GM18909 (cell line): ENCODE results near the gene TRIM46.
A peak's percentile ranks its signal among the peaks of the same experiment; 100 is the strongest.
"Not testable (repeated sequence)": the region's sequence is repeated elsewhere in the genome, so short reads cannot be mapped to it uniquely, and the experiment has no call there.

Experiments used
- ATAC-seq: cut with Tn5 transposase; IDR thresholded peaks from one replicate; pipeline ENCODE4 v1.9.1; 2021; ENCODE audit warnings: mild to moderate bottlenecking; ENCODE audit not compliant: unreplicated experiment, poor library complexity

TRIM46 gene

DNA sequence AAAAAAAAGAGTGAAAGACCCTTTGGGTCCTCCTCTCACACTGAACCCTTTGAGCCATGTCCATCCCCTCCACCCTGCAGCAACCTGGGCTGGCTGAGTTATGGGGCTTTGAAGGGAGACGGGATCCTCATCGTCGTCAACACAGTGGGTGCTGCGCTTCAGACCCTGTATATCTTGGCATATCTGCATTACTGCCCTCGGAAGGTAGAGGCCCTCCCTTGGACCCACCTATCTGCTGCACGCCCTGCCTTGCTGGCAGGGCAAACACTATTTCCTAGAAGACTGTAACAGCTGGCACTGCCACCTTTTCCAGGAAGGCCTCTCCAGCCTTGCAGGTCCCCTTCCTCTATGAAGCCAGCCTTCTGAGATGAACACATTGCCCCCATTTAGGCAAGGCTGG is 36.9 kb upstream of the TRIM46 start:
- no peak for ATAC-seq

DNA sequence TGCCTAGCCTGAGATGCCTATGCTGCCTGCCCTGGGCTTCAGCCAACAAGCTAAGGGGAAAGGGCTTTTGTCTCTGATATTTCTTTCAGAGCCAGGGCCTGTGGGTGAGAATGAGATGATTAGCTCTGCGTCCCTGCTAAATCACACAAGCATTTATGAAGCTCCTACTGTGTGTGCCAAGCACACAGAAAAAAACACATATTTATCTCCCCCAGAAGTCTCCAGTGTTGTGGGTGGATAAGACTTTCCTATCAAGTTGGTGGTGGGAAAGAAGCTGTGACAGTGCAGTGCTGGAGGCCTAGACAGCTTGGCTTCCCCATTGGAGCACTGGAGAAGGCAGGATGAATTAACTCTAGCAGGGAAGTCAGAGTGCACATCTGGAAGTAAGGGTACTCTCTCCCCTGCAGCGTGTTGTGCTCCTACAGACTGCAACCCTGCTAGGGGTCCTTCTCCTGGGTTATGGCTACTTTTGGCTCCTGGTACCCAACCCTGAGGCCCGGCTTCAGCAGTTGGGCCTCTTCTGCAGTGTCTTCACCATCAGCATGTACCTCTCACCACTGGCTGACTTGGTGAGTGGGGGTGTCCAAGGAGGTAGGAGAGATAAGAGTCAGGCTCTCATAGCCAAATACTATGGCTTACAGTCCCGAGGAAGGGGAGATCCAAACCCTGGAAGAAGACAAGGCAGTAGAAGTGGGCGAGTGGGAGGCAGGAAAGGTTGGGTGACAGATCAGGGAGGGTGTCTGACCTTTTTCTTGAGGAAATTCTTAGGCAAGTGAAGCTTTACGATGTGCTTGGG is 36.3 kb upstream of the TRIM46 start:
- ATAC-seq, result no peak

DNA sequence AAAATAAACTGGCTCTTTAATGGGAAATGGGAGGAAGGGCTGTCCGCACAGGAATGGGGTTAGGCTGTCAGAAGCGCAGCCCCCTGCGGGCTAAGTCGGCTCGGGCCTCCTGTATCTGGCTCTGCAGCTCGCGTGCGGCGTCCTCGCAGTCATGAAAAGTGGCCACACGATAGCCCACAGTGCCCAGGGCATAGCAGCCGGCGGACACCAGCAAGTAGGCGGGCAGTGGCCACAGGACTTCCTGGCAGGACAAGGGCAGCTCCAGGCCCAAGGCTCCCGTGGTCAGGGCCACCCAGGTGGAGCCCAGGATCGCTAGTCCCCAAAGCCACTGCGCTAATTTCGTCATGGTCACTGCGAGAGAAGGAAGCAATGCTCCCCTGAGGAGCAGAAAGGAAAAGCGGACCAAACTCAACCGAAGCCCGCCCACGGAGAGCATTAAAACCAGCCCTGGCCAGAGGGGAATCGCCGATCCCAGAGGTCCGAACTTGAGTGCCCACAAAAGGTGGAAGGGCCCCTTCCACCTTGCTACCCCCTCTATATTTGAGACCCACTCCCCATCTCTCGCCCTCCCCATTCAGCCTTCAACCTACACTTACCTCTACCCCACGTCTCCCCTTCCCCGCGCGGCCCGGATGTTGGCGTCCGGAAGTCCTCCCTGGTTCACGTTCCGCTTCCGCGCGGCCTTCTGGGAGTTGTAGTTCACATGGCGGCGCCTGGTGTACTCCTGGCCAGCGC is 33.6 kb upstream of the TRIM46 start, which contains the start of gene DPM3:
Gene DPM3, minus strand, starts transcription at position 637 of the 735 bp plus-strand sequence. Its CDS starts 291 bp downstream, at position 346.
- ATAC-seq, result peak; percentile 67

DNA sequence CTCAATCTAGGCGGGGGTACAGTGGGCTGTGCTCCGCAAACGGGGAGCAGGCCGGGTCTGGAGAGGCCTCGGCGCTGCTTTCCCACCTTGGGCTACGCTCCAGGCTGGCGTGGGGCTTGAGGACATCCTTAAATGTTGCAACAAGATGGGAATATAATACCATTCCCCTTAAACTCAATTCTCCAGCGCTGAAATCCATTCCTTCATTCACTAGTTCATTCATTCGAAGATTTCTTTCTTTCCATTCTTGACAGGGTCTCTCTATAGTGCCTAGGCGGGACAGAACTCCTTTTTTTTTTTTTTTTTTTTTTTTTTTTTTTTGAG is 33.1 kb upstream of the TRIM46 start:
- ATAC-seq, result no peak

DNA sequence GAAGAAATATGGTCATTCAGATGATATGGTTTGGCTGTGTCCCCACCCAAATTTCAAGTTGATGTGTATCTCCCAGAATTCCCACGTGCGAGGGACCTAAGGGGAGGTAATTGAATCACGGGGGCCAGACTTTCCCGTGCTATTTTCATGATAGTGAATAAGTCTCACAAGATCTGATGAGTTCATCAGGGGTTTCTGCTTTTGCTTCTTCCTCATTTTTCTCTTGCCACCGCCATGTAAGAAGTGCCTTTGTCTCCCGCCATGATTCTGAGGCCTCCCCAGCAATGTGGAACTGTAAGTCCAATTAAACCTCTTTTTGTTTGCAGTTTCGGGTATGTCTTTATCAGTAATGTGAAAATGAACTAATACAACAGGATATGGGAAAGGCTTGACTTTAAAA is 31.9 kb upstream of the TRIM46 start:
- ATAC-seq, result no peak

DNA sequence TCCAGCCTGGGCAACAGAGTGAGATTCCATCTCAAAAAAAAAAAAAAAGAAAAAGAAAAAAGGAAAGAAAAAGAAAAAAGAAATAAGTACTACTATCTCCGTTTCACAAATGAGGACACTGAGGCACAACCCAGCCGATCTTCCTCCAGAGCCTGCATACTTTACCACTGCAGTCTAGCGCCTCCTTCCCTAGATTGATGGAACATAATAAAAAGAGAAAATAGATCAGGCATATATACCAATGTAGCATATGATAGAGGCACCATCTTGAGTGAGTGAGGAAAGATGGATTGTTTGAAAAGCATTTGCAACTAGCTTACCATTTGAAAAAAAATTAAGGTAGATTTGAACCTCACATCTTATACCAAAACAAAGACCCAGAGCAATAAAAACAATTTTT is 28.2 kb upstream of the TRIM46 start:
- ATAC-seq, result no peak

DNA sequence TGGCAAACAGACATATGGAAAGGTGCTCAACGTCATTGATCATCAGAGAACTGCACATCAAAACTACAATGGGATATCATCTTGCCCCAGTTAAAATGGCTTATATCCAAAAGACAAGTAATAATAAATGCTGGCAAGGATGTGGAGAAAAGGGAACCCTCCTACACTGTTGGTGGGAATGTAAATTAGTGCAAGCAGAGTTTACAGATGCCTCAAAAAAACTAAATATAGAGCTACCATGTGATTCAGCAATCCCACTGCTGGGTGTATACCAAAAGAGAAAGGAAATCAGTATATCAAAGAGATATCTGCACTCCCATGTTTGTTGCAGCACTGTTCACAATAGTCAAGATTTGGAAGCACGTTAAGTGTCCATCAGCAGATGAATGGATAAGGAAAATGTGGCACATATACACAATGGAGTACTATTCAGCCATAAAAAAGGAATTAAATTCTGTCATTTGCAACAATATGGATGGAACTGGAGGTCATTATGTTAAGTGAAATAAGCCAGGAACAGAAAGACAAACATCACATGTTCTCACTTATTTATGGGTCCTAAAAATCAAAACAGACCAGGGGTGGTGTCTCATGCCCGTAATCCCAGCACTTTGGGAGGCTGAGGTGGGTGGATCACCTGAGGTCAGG is 17.5 kb upstream of the TRIM46 start:
- not testable (repeated sequence) for ATAC-seq

DNA sequence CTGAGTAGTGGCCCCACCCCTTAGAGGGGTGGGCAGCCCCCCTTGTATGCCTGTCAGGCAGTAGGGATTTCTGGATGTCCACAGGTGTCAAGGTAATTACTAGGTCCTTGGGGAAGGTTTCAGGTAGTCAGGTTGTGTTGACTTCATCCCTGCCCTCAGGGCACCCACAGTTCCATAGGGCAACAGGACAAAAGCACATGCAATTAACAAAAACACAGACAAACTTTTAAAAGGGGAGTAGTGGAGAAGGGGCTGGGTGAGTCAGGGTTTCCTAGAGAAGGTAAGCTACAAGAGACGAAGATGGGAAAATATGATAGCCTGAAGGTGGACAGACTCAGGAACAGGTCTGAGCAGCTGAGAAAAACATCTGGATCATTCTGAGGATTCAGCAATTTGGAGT is 14.7 kb upstream of the TRIM46 start:
- ATAC-seq, result no peak

DNA sequence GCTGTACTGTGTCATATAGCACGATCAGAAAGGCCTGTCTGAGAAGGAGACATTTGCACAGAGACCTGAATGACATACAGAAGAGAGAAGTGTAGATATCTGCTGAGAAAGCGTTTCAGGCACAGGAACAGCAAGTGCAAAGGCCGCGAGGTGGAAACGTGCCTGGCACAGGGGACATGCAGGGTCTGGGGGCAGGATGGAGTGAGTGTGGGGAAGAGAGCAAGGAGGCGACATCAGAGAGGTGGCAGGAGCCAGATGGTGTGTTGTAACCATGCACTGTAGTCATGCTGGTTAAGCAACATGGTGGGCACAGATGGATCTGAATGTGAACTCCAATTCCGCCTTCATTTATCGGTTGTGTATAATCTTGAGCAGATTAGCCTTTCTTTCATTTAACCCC is 13.5 kb upstream of the TRIM46 start:
- ATAC-seq, result no peak

DNA sequence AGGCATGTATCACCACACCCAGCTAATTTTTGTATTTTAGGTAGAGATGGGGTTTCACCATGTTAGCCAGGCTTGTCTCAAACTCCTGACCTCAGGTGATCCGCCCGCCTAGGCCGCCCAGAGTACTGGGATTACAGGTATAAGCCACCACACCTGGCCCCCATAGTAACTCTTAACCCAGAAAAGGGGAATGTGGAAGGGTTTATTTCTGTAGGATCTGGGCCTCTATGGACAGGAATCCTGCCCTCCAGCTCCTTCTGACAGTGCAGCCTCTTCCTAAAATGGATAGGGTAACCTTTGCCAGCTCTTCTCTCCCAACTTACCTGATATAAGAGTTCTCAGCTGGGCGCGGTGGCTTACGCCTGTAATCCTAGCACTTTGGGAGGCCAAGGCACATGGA is 11.0 kb upstream of the TRIM46 start:
- not testable (repeated sequence) for ATAC-seq

DNA sequence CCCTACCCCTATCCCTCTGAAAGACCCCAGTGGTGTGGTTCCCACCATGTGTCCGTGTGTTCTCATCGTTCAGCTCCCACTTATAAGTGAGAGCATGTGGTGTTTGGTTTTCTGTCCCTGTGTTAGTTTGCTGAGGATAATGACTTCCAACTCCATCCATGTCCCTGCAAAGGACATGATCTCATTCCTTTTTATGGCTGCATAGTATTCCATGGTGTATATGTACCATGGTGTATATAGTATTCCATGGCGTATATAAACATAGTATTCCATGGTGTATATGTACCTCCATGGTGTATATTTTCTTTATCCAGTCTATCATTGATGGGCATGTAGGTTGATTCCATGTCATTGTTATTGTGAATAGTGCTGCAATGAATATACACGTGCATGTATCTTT is 9.9 kb upstream of the TRIM46 start:
- ATAC-seq, result not testable (repeated sequence)

DNA sequence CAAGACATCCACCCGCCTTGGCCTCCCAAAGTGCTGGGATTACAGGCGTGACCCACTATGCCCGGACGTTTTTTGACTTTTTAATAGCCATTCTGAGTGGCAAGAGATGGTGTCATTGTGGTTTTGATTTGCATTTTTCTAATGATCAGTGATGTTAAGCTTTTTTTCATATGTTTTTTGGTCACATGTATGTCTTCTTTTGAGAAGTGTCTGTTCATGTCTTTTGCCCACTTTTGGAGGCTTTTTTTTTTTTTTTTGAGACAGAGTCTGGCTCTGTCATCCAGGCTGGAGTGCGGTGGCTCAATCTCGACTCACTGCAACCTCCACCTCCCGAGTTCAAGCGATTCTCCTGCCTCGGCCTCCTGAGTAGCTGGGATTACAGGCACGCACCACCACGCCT is 9.0 kb upstream of the TRIM46 start:
- ATAC-seq, result not testable (repeated sequence)

DNA sequence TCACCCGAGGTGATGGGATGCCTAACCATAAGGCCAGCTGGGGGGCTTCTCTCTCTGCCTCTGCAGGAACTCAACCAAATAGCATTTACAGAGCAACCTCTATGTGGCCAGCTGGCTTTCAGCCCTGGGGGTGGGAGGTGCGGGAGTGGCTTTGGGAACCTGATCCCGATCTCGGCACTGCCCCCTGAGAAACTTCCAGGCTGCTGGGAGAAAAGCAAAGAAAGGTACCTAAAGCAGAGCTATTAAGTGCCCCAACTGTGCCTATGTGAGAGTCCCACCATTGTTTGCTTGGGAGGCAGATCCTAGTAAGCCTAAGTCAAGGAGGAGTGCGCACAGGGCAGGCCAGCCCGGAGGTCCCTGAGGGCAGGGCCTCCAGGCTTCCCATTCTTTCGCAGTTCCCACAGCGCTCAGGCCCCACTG is 7.6 kb upstream of the TRIM46 start:
- ATAC-seq, result no peak

DNA sequence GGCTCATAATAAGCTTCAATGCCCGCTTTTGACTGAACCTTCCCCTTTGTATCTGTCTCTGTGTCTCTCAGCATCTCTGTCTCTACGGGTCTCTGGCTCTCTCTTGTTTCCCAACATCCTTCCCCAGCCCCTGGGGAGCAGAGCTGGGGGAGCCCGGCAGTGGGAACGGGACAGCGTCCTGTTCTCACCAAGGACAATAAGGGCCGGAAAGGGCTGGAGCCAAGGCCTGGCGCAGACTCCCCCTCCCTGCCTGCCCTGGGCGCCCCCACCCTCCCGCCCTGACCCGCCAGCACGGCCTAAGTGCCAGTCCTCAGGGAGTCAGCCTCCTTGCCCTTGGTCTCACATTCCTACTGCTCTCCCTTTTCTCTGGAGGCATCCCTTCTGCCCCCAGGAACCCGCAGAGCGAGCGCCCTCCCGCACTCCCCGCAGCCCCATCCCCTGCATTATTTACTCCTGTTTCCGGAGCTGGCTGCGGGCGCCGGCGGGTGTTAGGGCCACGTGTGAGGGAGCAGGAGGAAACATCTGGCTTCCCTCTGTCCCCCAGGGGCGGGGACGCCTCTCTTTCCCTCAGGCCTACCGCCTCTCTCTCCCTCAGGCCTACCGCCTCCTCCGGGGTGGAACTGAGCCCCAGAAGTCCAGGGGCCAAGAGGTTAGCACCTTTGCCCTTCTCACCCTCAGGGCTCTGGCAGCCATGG is 7.0 kb upstream of the TRIM46 start:
- no peak for ATAC-seq

DNA sequence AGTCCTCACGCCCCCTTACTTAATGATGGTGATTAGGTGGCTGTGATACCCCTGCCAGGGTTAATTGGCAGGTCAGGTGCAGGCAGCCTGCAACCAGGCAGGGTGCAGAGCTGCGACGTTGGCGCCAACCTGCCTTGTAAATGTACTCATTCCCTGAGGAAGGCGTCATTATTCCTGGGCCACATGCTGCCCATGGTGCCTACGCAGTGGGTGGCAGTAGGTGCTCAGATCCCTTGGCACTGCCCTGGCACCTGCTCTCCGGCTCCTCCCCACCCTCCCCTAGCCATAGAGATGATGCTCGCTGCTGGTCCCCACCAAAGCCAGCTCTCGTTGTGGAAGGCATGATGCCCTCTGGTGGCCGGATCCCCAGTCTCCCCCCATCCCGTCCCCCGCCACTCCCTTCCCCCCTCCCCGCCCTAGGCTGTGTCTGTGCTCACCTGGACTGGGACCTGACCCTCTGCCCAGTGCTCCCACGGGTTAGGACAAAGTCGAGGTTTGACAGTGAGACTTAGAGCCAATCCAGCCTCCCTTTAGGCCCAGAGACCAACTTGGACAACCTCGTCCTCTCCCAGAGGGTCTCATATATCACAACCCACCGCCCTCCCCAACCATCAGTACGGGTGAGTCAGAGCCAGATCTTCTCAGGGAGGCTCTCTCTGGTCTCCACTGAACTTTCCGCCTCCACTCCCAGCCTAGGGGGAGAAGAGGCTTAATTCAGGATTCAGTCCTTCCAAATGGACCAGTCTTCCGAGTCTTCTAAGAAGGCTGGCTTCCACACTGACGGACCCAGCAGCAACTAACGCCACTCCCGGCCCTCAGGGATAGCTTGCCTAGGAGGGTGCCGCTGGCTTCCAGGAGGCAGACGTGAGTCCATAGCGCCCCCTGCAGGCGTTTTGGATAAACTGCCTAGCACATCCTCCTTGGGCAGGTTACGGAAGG is 6.2 kb upstream of the TRIM46 start:
- peak; percentile 65 for ATAC-seq

DNA sequence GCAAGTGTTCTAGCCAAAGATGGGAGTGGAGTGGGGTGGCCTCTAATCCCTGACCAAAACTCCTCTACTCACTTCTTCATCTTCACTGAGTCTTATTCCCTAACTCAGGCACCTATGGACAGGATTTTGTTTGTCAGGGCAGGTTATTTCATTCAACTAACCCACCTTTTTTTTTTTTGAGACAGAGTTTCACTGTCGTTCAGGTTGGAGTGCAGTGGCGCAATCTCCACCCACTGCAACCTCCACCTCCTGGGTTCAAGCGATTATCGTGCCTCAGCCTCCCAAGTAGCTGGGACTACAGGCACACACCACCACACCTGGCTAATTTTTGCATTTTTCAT is 5.6 kb upstream of the TRIM46 start:
- ATAC-seq, result not testable (repeated sequence)

DNA sequence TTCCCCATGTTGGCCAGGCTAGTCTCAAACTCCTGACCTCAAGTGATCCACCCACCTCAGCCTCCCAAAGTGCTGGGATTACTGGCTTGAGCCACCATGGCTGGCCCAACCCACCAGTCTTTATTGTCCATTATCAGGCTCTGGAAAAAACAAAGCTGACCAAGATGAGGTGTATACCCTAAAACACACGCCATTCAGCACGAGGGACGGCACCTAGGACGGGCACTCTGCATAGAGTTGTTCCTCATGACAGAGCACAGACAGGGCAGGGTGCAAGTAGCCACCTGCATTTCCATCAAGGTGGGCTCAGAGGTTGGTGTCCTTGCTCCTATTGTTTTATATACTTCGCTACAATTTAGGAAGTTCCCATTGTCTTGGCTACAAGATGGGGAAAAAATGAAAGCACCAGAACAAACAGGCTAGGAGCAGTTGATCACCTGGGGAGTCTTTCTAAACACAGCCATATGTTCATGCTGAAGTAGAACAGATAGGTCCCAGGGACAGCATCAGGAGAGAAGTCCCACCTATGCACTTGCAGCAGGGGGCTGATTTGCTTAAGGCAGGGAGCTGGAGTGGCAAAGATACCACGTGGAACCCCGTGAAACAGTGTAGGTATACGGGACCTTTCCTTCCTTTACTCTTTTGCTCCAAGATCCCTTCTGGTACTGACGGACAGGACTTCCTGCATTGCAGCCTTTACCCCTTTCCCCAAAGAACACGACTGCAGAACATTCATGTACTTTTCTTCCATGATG is 5.0 kb upstream of the TRIM46 start:
- ATAC-seq, result no peak

DNA sequence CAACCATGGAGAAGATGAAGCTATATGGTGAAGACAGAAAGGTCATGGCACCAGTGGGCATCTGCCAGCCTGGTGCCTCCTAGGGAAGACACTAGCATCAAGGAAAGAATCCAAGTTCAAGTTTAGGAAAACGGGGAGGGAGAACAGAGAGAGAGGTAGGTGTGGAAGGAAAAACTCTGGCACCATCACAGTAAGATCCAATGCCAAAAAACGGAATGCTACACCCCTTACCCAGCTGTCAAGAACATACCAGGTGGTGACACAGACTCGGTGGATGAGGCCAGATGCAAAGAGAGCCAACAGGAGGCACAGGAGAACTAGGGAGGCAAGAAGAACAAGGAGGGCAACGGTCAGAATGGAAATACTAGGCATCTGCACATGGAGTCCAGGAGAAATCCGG is 4.1 kb upstream of the TRIM46 start:
- ATAC-seq, result no peak
